Activated CD4-positive, alpha-beta T cell treated with anti-CD3 and anti-CD28 coated beads, Interleukin-2, amount 10 ng/mL, durations not matched to agents 24 days and 14 days (primary cell): Measurements from ENCODE around the gene ACSL6. TPM values are rescaled to one million over a fixed set of nuclear protein-coding genes. Genes with fewer than 3 reads are reported as not detected.

Experiments used
- DNase-seq: peaks from one replicate; pipeline ENCODE4 v3.0.0; 2022
- H3K27ac Mint-ChIP-seq: one replicate; pipeline ENCODE4 v1.8.0; 2022; ENCODE audit warnings: mild to moderate bottlenecking, mixed read lengths
- H3K27me3 Mint-ChIP-seq: one replicate; pipeline ENCODE4 v1.8.0; 2022; ENCODE audit warnings: mixed read lengths
- H3K36me3 Mint-ChIP-seq: one replicate; pipeline ENCODE4 v1.8.0; 2022; ENCODE audit warnings: low read depth, mild to moderate bottlenecking, mixed read lengths
- H3K4me1 Mint-ChIP-seq: one replicate; pipeline ENCODE4 v1.8.0; 2021; ENCODE audit warnings: mixed read lengths
- H3K4me3 Mint-ChIP-seq: one replicate; pipeline ENCODE4 v1.8.0; 2022; ENCODE audit warnings: mild to moderate bottlenecking, moderate library complexity, mixed read lengths
- H3K9me3 Mint-ChIP-seq: one replicate; pipeline ENCODE4 v1.8.0; 2021; ENCODE audit warnings: mixed read lengths
- intact Hi-C: fragments of 100-400 bp; cut with micrococcal nuclease; formaldehyde crosslinking; loops from one replicate; pipeline ENCODE4 v1.15.1; 2023
- total RNA-seq: library from RNA; stranded (reverse); gene quantifications from 2 replicates; pipeline ENCODE4 v1.2.3, GENCODE V29; 2022

Gene ACSL6
- total RNA-seq, 1 donor from 2014 or later = 36.9 TPM

- DNase-seq = peak; percentile 84
- H3K9me3 Mint-ChIP-seq = peaks cover 12% of the 10 kb centered on the region
- no peak overlapping the region for H3K27ac Mint-ChIP-seq
- peaks cover 25% of the 10 kb centered on the region for H3K27me3 Mint-ChIP-seq
- H3K4me1 Mint-ChIP-seq = peaks cover 6% of the 10 kb centered on the region
- H3K36me3 Mint-ChIP-seq = peaks cover 3% of the 10 kb centered on the region
- peak overlapping the region; percentile 41 for H3K4me3 Mint-ChIP-seq
- intact Hi-C loops = no loop called here
These were observed 15.1 kb upstream of the ACSL6 start for GRCh38 chr5:132026516-132027008.

DNA sequence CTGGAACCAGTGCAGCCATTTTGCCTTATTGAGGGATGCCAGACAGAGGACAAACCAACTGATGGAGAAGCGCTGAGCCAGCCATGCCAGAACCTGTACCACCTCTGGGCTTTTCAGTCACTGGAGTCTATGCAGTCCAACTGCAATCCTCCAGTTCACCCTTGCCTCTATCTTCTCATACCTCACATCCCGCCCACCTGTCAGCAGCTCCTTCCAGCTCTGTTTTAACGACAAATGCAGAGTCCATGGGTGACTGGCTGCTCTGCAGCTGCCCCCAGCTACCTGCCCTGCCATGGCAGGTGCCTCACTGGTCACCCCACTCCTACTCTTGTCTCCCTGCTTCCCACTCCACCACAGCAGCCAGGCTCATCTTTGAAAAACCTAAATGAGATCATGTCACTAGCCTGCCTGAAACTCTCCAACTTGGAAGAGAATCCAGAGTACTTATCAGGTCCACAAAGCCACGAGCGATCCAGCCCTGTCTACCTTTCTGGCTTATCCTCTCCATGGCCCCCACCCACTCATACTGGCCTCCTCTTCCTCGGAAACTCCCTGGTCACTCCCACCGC lies 14.0 kb upstream of the ACSL6 start:
- peak; percentile 60 for DNase-seq
- intact Hi-C loops = no loop called here
- H3K27me3 Mint-ChIP-seq = peaks cover 24% of the 10 kb centered on the region

DNA sequence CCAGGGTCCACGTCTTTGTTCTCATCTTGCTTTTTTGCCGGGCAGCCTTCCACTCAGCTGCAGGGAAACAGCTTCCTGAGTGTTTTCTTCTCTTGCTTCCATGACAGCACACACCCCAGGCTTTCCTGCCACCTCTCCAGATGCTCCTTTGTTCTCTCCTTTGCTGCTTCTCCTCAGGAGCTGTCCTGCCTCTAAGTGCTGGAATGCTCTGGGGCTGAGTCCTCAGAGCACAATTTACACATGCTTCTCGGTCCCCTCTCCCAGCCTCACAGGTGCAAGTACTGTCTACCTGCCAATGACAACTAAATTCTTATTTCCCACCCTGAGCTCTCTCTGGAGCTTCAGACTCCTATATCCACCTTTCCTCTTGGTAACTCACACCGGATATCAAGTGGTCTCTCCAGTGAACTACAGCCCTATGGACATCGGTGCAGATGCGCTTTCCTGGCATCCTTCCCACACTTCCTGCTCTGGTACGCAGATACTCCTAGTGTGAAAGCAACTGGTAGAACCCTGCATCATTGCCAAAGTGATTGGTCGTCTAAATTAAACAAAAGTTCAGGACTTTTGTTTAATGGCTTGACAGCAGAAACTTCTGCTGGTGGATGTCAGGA lies 13.4 kb upstream of the ACSL6 start:
- H3K4me1 Mint-ChIP-seq = peaks cover 20% of the 10 kb centered on the region
- H3K27ac Mint-ChIP-seq = no peak overlapping the region
- DNase-seq = peak; percentile 59
- peaks cover 5% of the 10 kb centered on the region for H3K9me3 Mint-ChIP-seq
- no peak overlapping the region for H3K4me3 Mint-ChIP-seq
- H3K36me3 Mint-ChIP-seq = peaks cover 1% of the 10 kb centered on the region
- intact Hi-C loops = loop anchor here (5.0 kb wide), 2 partner anchors 612 to 753 kb away; no protein-coding TSS in a partner anchor
- peaks cover 19% of the 10 kb centered on the region for H3K27me3 Mint-ChIP-seq

More for the DNA sequence above, 14.0 kb upstream of the ACSL6 start:
- peaks cover 11% of the 10 kb centered on the region for H3K9me3 Mint-ChIP-seq
- peaks cover 2% of the 10 kb centered on the region for H3K36me3 Mint-ChIP-seq
- H3K27ac Mint-ChIP-seq = no peak overlapping the region
- H3K4me3 Mint-ChIP-seq = no peak overlapping the region
- peaks cover 14% of the 10 kb centered on the region for H3K4me1 Mint-ChIP-seq

GRCh38 chr5:132024117-132024435 lies 12.6 kb upstream of the ACSL6 start:
- Mint-ChIP-seq H3K9me3 (no peaks in the 10 kb centered on the region), H3K4me1 (peaks cover 25% of the 10 kb centered on the region), H3K27me3 (peaks cover 13% of the 10 kb centered on the region), H3K4me3 (no peak overlapping the region), H3K27ac (no peak overlapping the region), H3K36me3 (peaks cover 1% of the 10 kb centered on the region)
- DNase-seq = peak; percentile 53
- intact Hi-C loops = loop anchor here (5.0 kb wide), 2 partner anchors 613 to 752 kb away; no protein-coding TSS in a partner anchor

GRCh38 chr5:132023258-132024116 lies 12.0 kb upstream of the ACSL6 start:
- peak; percentile 57 for DNase-seq
- Mint-ChIP-seq H3K4me3 (peak overlapping the region; percentile 50), H3K27me3 (peaks cover 13% of the 10 kb centered on the region), H3K36me3 (peaks cover 1% of the 10 kb centered on the region), H3K9me3 (no peaks in the 10 kb centered on the region), H3K27ac (peak overlapping the region; percentile 82), H3K4me1 (peaks cover 29% of the 10 kb centered on the region)
- intact Hi-C loops = loop anchor here (5.0 kb wide), 2 partner anchors 614 to 751 kb away; no protein-coding TSS in a partner anchor

GRCh38 chr5:132022737-132023136 lies 11.3 kb upstream of the ACSL6 start:
- DNase-seq = peak; percentile 60
- peaks cover 1% of the 10 kb centered on the region for H3K36me3 Mint-ChIP-seq
- H3K27me3 Mint-ChIP-seq = peaks cover 15% of the 10 kb centered on the region
- no peaks in the 10 kb centered on the region for H3K9me3 Mint-ChIP-seq
- intact Hi-C loops = loop anchor here (5.0 kb wide), 2 partner anchors 615 to 750 kb away; no protein-coding TSS in a partner anchor
- H3K4me3 Mint-ChIP-seq = peak overlapping the region; percentile 50
- peaks cover 29% of the 10 kb centered on the region for H3K4me1 Mint-ChIP-seq
- H3K27ac Mint-ChIP-seq = peak overlapping the region; percentile 82

GRCh38 chr5:132021654-132022053 lies 10.2 kb upstream of the ACSL6 start:
- peaks cover 24% of the 10 kb centered on the region for H3K27me3 Mint-ChIP-seq
- peaks cover 1% of the 10 kb centered on the region for H3K36me3 Mint-ChIP-seq
- peaks cover 38% of the 10 kb centered on the region for H3K4me1 Mint-ChIP-seq
- intact Hi-C loops = loop anchor here (2.0 to 5.0 kb wide), 5 partner anchors 43 to 749 kb away; partner anchors contain the start of gene RAPGEF6
- no peak overlapping the region for H3K4me3 Mint-ChIP-seq
- DNase-seq = no peak
- no peaks in the 10 kb centered on the region for H3K9me3 Mint-ChIP-seq
- H3K27ac Mint-ChIP-seq = no peak overlapping the region

- Mint-ChIP-seq H3K36me3 (peaks cover 1% of the 10 kb centered on the region), H3K27ac (peak overlapping the region; percentile 87), H3K4me1 (peaks cover 45% of the 10 kb centered on the region), H3K9me3 (no peaks in the 10 kb centered on the region), H3K4me3 (peak overlapping the region; percentile 49), H3K27me3 (peaks cover 33% of the 10 kb centered on the region)
- intact Hi-C loops = loop anchor here (1.0 to 5.0 kb wide), 7 partner anchors 44 to 748 kb away; partner anchors contain the start of genes RAPGEF6 and SLC22A4
- no peak for DNase-seq
These were observed 9.3 kb upstream of the ACSL6 start for GRCh38 chr5:132020568-132021339.

DNA sequence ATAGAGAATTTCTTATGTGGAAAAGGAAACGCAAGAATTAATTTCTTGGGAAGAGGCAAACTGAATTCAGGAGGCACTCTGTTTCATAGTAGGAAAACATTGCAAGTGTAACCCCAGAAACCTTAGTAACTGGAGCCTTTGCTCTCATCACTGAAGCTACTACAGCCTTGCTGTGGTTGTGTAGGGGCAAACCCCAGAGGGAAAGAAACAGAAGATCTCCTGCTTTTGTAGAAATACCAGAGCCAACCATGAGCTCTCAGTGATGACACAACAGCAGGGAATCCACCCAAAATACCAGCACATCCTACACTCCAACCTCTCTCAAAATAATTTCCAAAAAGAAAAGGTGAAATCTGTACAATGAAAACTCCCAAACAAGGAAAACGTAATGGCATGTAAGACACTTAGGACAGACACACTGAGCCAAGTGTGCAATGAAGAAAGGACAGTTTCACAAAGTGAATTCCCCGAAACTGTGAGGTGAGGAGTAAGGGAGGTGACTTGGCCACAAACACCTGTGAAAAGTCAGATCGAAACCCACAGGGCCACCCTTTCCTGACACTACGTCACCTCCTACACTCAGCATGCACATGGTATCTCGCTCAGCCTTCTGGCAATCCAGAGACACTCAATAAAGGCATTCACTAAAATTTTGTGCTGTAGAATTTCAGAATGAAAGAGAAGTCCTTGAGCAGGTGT lies 8.5 kb upstream of the ACSL6 start:
- peaks cover 45% of the 10 kb centered on the region for H3K4me1 Mint-ChIP-seq
- H3K27me3 Mint-ChIP-seq = peaks cover 41% of the 10 kb centered on the region
- H3K36me3 Mint-ChIP-seq = peaks cover 1% of the 10 kb centered on the region
- no peaks in the 10 kb centered on the region for H3K9me3 Mint-ChIP-seq
- DNase-seq = peak; percentile 95
- H3K4me3 Mint-ChIP-seq = peak overlapping the region; percentile 49
- intact Hi-C loops = loop anchor here (1.0 to 5.0 kb wide), 8 partner anchors 12 to 748 kb away; partner anchors contain the start of genes RAPGEF6 and SLC22A4
- H3K27ac Mint-ChIP-seq = peak overlapping the region; percentile 87

- Mint-ChIP-seq H3K4me1 (peaks cover 45% of the 10 kb centered on the region), H3K4me3 (peak overlapping the region; percentile 51)
- peak; percentile 69 for DNase-seq
These were observed 7.9 kb upstream of the ACSL6 start for GRCh38 chr5:132019337-132019736.

GRCh38 chr5:132017738-132018625 lies 6.5 kb upstream of the ACSL6 start:
- H3K27me3 Mint-ChIP-seq = peaks cover 56% of the 10 kb centered on the region
- intact Hi-C loops = no loop called here
- peaks cover 3% of the 10 kb centered on the region for H3K36me3 Mint-ChIP-seq
- peak overlapping the region; percentile 55 for H3K4me3 Mint-ChIP-seq
- peak overlapping the region; percentile 74 for H3K27ac Mint-ChIP-seq
- no peaks in the 10 kb centered on the region for H3K9me3 Mint-ChIP-seq
- peaks cover 48% of the 10 kb centered on the region for H3K4me1 Mint-ChIP-seq
- DNase-seq = peak; percentile 57

More at GRCh38 chr5:132019337-132019736, 7.9 kb upstream of the ACSL6 start:
- peaks cover 3% of the 10 kb centered on the region for H3K36me3 Mint-ChIP-seq
- no peaks in the 10 kb centered on the region for H3K9me3 Mint-ChIP-seq
- H3K27me3 Mint-ChIP-seq = peaks cover 47% of the 10 kb centered on the region
- intact Hi-C loops = loop anchor here (1.0 kb wide), 1 partner anchor 11 kb away; no protein-coding TSS in a partner anchor
- H3K27ac Mint-ChIP-seq = peak overlapping the region; percentile 50

- Mint-ChIP-seq H3K27ac (no peak overlapping the region), H3K4me1 (peaks cover 51% of the 10 kb centered on the region), H3K9me3 (no peaks in the 10 kb centered on the region), H3K36me3 (peaks cover 3% of the 10 kb centered on the region), H3K4me3 (peak overlapping the region; percentile 55), H3K27me3 (peaks cover 58% of the 10 kb centered on the region)
- intact Hi-C loops = no loop called here
- DNase-seq = peak; percentile 51
These were observed 5.9 kb upstream of the ACSL6 start for GRCh38 chr5:132017316-132017715.
